HL-60 (cell line): ENCODE results near the gene DNLZ.

ENCODE experiments used
- DNase-seq, 2 experiments: peaks; one replicate each; pipeline ENCODE4 v3.0.0-alpha.2; 2010 to 2020; ENCODE audit warnings: low read depth in 1 of 2, low spot score in 1 of 2
- H3K27ac ChIP-seq: fragments of 250-450 bp; sonication (Bioruptor Pico); replicated peaks from 2 replicates; pipeline ENCODE4 v1.5.1; 2020; ENCODE audit warnings: mild to moderate bottlenecking, moderate library complexity
- H3K27me3 ChIP-seq: fragments of 250-450 bp; sonication (Bioruptor Pico); 2 replicates; pipeline ENCODE4 v1.5.1; 2021; ENCODE audit warnings: mild to moderate bottlenecking, moderate library complexity; ENCODE audit not compliant: insufficient read depth, poor library complexity, severe bottlenecking
- H3K4me3 ChIP-seq: replicated peaks from 2 replicates; pipeline ENCODE4 v1.5.1; 2011; ENCODE audit warnings: mild to moderate bottlenecking, control low read depth, low read length; ENCODE audit not compliant: insufficient read depth
- CTCF ChIP-seq: IDR thresholded peaks from one replicate; pipeline ENCODE4 v1.5.1; 2011; ENCODE audit warnings: low read length, control low read depth, inconsistent platforms; ENCODE audit not compliant: insufficient read depth
- GABPA ChIP-seq: IDR thresholded peaks from 2 replicates; pipeline ENCODE4 v1.6.1; 2012; ENCODE audit warnings: low read depth
- POLR2AphosphoS5 ChIP-seq: IDR thresholded peaks from 2 replicates; pipeline ENCODE4 v1.6.1; 2012; ENCODE audit warnings: low read depth
- SPI1 ChIP-seq: IDR thresholded peaks from 2 replicates; pipeline ENCODE4 v1.6.1; 2012; ENCODE audit warnings: low read depth, mild to moderate bottlenecking, borderline replicate concordance
- TF ChIP-seq, protein P1 (sequence below): IDR thresholded peaks from 2 replicates; pipeline ENCODE4 v1.6.1; 2012; ENCODE audit warnings: low read depth; ENCODE audit not compliant: insufficient replicate concordance

DNLZ gene

GRCh38 chr9:136405481-136405880 lies 41.9 kb upstream of the DNLZ start:
- Histone ChIP-seq H3K27me3 (no peaks in the 10 kb centered on the region), H3K27ac (no peak overlapping the region), H3K4me3 (no peak overlapping the region)
- TF ChIP-seq POLR2AphosphoS5 (no peak), GABPA (no peak), SPI1 (no peak), CTCF (no peak)
- TF ChIP-seq, protein P1, sequence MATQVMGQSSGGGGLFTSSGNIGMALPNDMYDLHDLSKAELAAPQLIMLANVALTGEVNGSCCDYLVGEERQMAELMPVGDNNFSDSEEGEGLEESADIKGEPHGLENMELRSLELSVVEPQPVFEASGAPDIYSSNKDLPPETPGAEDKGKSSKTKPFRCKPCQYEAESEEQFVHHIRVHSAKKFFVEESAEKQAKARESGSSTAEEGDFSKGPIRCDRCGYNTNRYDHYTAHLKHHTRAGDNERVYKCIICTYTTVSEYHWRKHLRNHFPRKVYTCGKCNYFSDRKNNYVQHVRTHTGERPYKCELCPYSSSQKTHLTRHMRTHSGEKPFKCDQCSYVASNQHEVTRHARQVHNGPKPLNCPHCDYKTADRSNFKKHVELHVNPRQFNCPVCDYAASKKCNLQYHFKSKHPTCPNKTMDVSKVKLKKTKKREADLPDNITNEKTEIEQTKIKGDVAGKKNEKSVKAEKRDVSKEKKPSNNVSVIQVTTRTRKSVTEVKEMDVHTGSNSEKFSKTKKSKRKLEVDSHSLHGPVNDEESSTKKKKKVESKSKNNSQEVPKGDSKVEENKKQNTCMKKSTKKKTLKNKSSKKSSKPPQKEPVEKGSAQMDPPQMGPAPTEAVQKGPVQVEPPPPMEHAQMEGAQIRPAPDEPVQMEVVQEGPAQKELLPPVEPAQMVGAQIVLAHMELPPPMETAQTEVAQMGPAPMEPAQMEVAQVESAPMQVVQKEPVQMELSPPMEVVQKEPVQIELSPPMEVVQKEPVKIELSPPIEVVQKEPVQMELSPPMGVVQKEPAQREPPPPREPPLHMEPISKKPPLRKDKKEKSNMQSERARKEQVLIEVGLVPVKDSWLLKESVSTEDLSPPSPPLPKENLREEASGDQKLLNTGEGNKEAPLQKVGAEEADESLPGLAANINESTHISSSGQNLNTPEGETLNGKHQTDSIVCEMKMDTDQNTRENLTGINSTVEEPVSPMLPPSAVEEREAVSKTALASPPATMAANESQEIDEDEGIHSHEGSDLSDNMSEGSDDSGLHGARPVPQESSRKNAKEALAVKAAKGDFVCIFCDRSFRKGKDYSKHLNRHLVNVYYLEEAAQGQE, result no peak
- DNase-seq, result no peak

DNA sequence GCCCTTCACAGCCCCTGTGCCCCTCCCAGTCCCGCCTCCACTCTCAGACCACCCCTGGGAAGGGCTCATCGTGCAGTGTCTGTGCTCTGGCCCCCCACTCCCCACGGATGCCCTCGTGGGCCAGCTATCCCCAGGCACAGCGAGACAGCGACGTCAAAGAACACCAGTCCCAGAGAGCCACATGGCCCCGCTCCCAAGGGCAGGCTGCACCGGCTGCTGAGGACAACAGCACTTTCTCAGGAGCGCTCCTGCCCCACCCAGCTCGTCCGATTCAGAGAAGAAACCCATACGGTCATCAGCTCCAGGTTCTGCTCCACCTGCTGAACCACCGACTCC lies 41.2 kb upstream of the DNLZ start:
- DNase-seq, result no peak
- TF ChIP-seq CTCF, result no peak
- TF ChIP-seq GABPA, result no peak
- TF ChIP-seq, protein P1, result no peak
- TF ChIP-seq POLR2AphosphoS5, result no peak
- TF ChIP-seq SPI1, result no peak
- Histone ChIP-seq H3K27me3 (no peaks in the 10 kb centered on the region), H3K4me3 (no peak overlapping the region), H3K27ac (no peak overlapping the region)

GRCh38 chr9:136403915-136404800 lies 40.6 kb upstream of the DNLZ start:
- TF ChIP-seq CTCF, result no peak
- no peak for TF ChIP-seq SPI1
- no peak for TF ChIP-seq POLR2AphosphoS5
- TF ChIP-seq GABPA, result no peak
- TF ChIP-seq, protein P1, result no peak
- no peaks in the 10 kb centered on the region for H3K27me3 ChIP-seq
- no peak overlapping the region for H3K27ac ChIP-seq
- no peak for DNase-seq
- H3K4me3 ChIP-seq, result no peak overlapping the region
